GM06990 (cell line): ENCODE data around the gene ATP11B.
"Not testable (repeated sequence)": the region's sequence is repeated elsewhere in the genome, so short reads cannot be mapped to it uniquely, and the experiment has no call there.

Source experiments
- DNase-seq: peaks from one replicate; pipeline ENCODE4 v3.0.0-alpha.2; 2011; ENCODE audit not compliant: insufficient read length; ENCODE audit errors: extremely low read depth
- H3K27me3 ChIP-seq: replicated peaks from 2 replicates; pipeline ENCODE4 v1.6.0; 2011; ENCODE audit warnings: low read length; ENCODE audit not compliant: control insufficient read depth, insufficient read depth
- H3K36me3 ChIP-seq: 2 replicates; pipeline ENCODE4 v1.5.1; 2011; ENCODE audit warnings: low read length; ENCODE audit not compliant: control insufficient read depth, insufficient read depth
- H3K4me3 ChIP-seq: replicated peaks from 2 replicates; pipeline ENCODE4 v1.5.1; 2011; ENCODE audit warnings: low read depth, mild to moderate bottlenecking, control low read depth, low read length
- TF ChIP-seq, protein P1 (sequence below): IDR thresholded peaks from 2 replicates; pipeline ENCODE4 v1.5.1; 2011; ENCODE audit warnings: low read length, control low read depth, mild to moderate bottlenecking, inconsistent platforms; ENCODE audit not compliant: insufficient read depth, poor library complexity, severe bottlenecking

The ATP11B gene

DNA sequence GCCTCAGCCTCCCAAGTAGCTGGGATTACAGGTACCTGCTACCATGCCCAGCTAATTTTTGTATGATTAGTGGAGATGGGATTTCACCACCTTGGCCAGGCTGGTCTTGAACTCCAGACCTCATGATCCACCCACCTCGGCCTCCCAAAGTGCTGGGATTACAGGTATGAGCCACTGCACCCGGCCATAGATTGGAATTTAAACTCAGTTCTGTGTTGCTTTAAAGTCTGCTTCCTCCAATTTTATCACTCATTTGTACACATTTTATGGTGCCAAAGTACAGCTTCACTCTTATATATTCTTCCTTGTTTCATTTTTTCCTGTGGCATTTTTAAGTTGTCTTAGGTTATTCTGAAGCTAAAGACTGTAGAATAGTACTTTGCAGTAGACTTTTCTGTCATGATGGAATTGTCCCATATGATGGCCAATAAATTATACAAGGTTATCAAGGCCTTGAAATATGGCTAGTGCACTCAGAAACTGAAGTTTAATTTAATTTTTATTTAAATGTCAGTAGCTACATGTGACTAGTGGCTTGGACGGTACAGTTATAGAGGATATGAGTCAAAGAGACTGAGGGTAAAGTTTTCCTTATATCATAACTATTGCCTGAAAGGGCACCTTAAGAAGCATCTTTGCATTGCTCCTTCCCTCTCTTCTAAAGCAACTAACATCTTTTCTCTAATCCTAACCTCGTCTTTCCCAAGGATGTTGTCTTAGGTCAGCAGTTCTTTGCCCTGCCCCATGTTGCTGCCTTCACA, 28.1 kb downstream of the ATP11B start:
- Histone ChIP-seq H3K27me3 (no peaks in the 10 kb centered on the region), H3K36me3 (no peaks in the 10 kb centered on the region; the same call in 1 of the 2 replicates), H3K4me3 (no peak overlapping the region)
- DNase-seq = no peak
- TF ChIP-seq, protein P1, sequence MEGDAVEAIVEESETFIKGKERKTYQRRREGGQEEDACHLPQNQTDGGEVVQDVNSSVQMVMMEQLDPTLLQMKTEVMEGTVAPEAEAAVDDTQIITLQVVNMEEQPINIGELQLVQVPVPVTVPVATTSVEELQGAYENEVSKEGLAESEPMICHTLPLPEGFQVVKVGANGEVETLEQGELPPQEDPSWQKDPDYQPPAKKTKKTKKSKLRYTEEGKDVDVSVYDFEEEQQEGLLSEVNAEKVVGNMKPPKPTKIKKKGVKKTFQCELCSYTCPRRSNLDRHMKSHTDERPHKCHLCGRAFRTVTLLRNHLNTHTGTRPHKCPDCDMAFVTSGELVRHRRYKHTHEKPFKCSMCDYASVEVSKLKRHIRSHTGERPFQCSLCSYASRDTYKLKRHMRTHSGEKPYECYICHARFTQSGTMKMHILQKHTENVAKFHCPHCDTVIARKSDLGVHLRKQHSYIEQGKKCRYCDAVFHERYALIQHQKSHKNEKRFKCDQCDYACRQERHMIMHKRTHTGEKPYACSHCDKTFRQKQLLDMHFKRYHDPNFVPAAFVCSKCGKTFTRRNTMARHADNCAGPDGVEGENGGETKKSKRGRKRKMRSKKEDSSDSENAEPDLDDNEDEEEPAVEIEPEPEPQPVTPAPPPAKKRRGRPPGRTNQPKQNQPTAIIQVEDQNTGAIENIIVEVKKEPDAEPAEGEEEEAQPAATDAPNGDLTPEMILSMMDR = no peak

DNA sequence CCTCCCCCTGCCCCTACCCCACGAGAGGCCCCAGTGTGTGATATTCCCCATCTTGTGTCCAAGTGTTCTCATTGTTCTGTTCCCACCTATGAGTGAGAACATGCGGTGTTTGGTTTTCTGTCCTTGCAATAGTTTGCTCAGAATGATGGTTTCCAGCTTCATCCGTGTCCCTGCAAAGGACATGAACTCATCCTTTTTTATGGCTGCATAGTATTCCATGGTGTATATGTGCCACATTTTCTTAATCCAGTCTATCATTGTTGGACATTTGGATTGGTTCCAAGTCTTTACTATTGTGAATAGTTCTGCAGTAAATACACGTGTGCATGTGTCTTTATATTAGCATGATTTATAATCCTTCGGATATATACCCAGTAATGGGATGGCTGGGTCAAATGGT, 29.0 kb downstream of the ATP11B start:
- not testable (repeated sequence) for H3K4me3 ChIP-seq, H3K36me3 ChIP-seq, DNase-seq, H3K27me3 ChIP-seq

DNA sequence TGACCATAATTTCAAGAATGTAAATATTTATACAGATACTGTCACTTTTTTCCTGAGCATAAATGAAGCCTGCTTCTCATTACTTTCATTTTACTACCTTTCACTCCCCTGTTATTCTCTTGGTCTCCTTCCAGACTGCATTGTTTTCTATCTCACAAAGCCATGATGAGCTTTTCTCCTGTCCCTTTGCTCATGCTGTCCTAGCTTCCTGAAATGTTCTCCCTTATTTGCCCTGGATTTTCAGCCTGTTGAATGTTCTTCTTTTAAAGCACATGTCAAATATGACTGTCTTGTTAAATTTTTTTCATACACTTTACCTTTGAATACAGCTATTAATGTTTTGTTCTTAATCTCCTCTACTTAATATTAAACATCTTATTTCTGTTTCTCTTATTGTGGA, 31.7 kb downstream of the ATP11B start:
- Histone ChIP-seq H3K4me3 (no peak overlapping the region), H3K27me3 (no peaks in the 10 kb centered on the region), H3K36me3 (no peaks in the 10 kb centered on the region; the same call in 1 of the 2 replicates)
- TF ChIP-seq, protein P1 = no peak
- no peak for DNase-seq

DNA sequence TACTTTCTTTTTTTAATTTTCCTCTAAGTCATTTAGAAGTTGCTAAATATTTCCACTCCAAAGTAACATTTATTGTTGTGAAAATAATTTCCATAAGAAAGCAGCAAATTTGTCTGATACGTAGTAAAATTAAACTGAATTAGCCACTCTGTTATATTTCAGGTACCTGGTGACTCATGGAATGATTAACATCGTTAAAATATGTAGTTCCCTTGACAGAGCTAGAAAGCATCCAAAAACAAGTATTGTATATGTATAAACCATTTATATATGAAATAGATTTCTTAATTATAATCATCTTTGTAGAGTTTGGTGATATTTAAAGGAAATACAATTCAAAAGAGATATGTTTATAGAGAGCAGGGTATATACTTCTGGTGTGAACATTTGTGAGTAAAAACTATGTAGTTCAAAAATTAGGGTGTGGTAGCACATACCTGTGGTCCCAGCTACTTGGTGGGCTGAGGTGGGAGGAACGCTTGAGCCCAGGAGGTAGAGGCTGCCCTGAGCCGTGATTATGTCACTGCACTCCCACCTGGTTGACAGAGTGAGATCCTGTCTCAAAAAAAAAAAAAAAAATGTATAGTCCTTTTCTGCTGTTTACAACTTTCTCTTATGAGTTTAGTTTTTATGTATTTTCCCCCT, 36.6 kb downstream of the ATP11B start:
- Histone ChIP-seq H3K36me3 (no peaks in the 10 kb centered on the region; the same call in 1 of the 2 replicates), H3K4me3 (no peak overlapping the region), H3K27me3 (no peaks in the 10 kb centered on the region)
- TF ChIP-seq, protein P1 = no peak
- no peak for DNase-seq

DNA sequence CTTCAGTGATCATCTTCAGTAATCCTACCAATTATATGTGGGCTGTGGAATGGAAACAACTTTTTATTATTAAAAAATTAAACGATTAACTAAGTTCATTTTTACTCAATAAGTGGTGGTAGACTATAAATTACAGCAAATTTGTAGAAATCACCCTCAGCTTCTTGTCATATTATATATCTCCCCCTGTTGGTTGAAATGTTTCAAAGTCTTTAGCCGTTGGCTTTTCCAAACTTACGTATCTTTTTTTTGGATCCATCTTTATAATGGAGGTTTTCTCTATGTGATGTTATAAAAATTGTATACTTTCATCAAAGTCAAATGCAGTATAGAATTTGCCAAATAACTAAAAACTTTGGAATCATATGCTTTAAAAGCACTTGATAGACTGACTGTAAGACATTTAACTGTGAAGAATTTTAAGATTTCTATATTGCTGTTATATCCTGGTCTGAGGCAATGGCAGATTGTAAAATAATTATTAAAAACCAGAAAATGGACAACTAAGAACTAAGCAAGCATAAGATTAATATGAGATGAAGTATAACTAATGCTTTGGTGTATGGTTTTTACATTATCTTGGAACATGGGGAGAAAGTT, 44.7 kb downstream of the ATP11B start:
- TF ChIP-seq, protein P1 = no peak
- Histone ChIP-seq H3K36me3 (peaks cover 7% of the 10 kb centered on the region), H3K4me3 (no peak overlapping the region), H3K27me3 (no peaks in the 10 kb centered on the region)
- DNase-seq = no peak

DNA sequence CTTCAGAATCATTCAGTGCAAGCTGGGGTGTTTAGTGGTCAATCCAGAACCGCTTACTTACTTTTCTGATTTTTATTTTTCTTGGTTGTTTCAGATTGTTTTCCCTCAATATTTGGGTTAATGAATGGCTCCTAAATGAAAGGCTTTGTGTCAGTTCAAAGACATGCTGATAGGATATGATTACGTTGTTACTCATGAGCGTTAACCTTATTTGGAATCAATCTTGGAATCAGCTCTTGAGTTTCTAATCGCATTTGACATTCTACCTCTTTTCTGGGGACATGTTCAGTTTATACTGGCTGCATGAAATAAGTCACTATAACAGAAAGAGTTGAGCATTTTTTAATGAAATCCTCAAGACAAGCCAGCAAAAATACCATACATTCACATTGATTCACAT, 50.2 kb downstream of the ATP11B start:
- H3K4me3 ChIP-seq = no peak overlapping the region
- DNase-seq = no peak
- H3K36me3 ChIP-seq = peaks cover 9% of the 10 kb centered on the region
- TF ChIP-seq, protein P1 = no peak
- H3K27me3 ChIP-seq = no peaks in the 10 kb centered on the region
